ENCODE data around the gene PACRGL. TPM values are rescaled to one million over a fixed set of nuclear protein-coding genes. Genes with fewer than 3 reads are reported as not detected.

Gene PACRGL
- total and polyA plus RNA-seq, 10 of the 15 experiments (the other 5 are each of a cell fraction or from before 2014, with no cell fraction given) = 1.7 to 17.2 (median 7.3) TPM

DNA sequence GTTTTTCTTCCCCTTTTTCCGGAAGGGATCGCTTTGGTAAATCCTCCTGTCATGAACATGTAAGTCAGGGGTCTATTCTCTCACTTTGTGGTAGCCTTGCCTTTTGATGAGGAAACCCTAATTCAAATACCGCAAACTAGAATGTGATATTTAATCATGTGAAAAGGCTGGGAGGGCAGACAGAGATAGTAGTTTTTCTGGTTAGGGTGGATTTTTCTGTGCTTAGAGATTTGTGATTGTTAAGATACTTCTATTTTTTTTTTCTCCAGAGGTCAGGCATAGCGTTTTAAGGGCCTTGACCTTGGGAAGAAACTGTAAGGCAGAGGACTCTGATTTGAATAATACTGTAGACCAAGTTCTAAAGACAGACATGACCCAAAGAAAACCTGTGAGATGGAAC, 41.8 kb upstream of the PACRGL start:
- intact Hi-C loops (cut with micrococcal nuclease; ENCODE audit: unreplicated experiment) = no loop called here
- 65% methylated on average over 4 of the region's 4 CpGs for WGBS (ENCODE audit: insufficient coverage, insufficient replicate concordance, low lambda C conversion rate, missing lambda C conversion rate)
- no peaks in the 10 kb centered on the region for H4K20me1 ChIP-seq (ENCODE audit: control insufficient read depth, insufficient read depth)
- no peaks in the 10 kb centered on the region for H3K79me2 ChIP-seq (ENCODE audit: control insufficient read depth, insufficient read depth, low read length)
- no TSS peak for BruUV-seq (replicated peaks)
- no peaks in the 10 kb centered on the region for H3K27me3 ChIP-seq (replicated peaks in 1 of 2; ENCODE audit: control insufficient read depth in 2 of 2, insufficient read depth in 2 of 2, low read length in 1 of 2)
- H3K4me1 ChIP-seq (ENCODE audit: control insufficient read depth, insufficient read depth, low read length) = no peaks in the 10 kb centered on the region
- TF ChIP-seq SMAD5 (IDR thresholded peaks at IDR 0.05; ENCODE audit: low read depth) = no peak
- TF ChIP-seq, protein P1, sequence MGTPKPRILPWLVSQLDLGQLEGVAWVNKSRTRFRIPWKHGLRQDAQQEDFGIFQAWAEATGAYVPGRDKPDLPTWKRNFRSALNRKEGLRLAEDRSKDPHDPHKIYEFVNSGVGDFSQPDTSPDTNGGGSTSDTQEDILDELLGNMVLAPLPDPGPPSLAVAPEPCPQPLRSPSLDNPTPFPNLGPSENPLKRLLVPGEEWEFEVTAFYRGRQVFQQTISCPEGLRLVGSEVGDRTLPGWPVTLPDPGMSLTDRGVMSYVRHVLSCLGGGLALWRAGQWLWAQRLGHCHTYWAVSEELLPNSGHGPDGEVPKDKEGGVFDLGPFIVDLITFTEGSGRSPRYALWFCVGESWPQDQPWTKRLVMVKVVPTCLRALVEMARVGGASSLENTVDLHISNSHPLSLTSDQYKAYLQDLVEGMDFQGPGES (IDR thresholded peaks at IDR 0.05) = no peak
- H3K4me3 ChIP-seq = no peak overlapping the region
- FAIRE-seq (no peak), ATAC-seq (no peak), DNase-seq (ENCODE audit: low read depth, low spot score) (no peak)
- CTCF ChIA-PET = no interaction called here
- POLR2A ChIA-PET = no interaction called here
- no peaks in the 10 kb centered on the region for H3K9me3 ChIP-seq (replicated peaks; ENCODE audit: control insufficient read depth, insufficient read depth, low read length)
- SMC1A ChIA-PET (ENCODE audit: uncharacterized antibody, unreplicated experiment) = no interaction called here
- no peak overlapping the region for H3K27ac ChIP-seq (ENCODE audit: control insufficient read depth, insufficient read depth)
- in situ Hi-C loops (cut with MboI) = no loop called here
- H3K36me3 ChIP-seq (ENCODE audit: control insufficient read depth in 2 of 2, insufficient read depth in 2 of 2, low read length in 1 of 2) = no peaks in the 10 kb centered on the region
- no peak overlapping the region for H3K4me2 ChIP-seq (ENCODE audit: control insufficient read depth, insufficient read depth)
- no peak overlapping the region for H3K9ac ChIP-seq (ENCODE audit: control insufficient read depth, insufficient read depth, low read length)
- no peak overlapping the region for H2AFZ ChIP-seq (ENCODE audit: control insufficient read depth, low read depth, low read length)
- RAD21 ChIA-PET (ENCODE audit: unreplicated experiment) = no interaction called here

DNA sequence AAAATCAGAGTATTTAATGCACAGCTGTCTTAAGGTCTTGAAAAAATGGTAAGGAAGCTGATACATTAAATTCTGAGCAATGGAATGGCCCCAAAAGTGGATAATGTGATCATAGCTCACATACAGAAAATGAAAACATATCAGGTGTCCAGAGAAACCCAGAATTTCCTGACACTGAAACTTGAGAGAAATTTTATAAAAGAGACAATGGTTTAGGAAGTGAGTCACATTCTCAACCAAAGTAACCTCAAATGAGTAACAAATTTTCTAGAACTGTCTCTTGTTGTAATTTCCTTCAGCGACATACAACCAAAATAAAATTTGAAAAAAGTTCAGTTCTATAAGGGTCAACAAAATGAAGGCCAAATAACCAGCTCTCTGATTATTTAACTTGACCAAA, 37.4 kb upstream of the PACRGL start:
- Histone ChIP-seq H3K27ac (ENCODE audit: control insufficient read depth, insufficient read depth) (no peak overlapping the region), H2AFZ (ENCODE audit: control insufficient read depth, low read depth, low read length) (no peak overlapping the region), H4K20me1 (ENCODE audit: control insufficient read depth, insufficient read depth) (no peaks in the 10 kb centered on the region), H3K4me1 (ENCODE audit: control insufficient read depth, insufficient read depth, low read length) (no peaks in the 10 kb centered on the region), H3K9me3 (replicated peaks; ENCODE audit: control insufficient read depth, insufficient read depth, low read length) (no peaks in the 10 kb centered on the region), H3K4me3 (no peak overlapping the region), H3K27me3 (replicated peaks in 1 of 2; ENCODE audit: control insufficient read depth in 2 of 2, insufficient read depth in 2 of 2, low read length in 1 of 2) (no peaks in the 10 kb centered on the region), H3K36me3 (ENCODE audit: control insufficient read depth in 2 of 2, insufficient read depth in 2 of 2, low read length in 1 of 2) (no peaks in the 10 kb centered on the region), H3K4me2 (ENCODE audit: control insufficient read depth, insufficient read depth) (no peak overlapping the region), H3K9ac (ENCODE audit: control insufficient read depth, insufficient read depth, low read length) (no peak overlapping the region), H3K79me2 (ENCODE audit: control insufficient read depth, insufficient read depth, low read length) (no peaks in the 10 kb centered on the region)
- 0% methylated on average over 1 of the region's 1 CpG for WGBS (ENCODE audit: insufficient coverage, insufficient replicate concordance, low lambda C conversion rate, missing lambda C conversion rate)
- DNase-seq (ENCODE audit: low read depth, low spot score) (no peak), ATAC-seq (no peak), FAIRE-seq (no peak)
- ChIA-PET SMC1A (ENCODE audit: uncharacterized antibody, unreplicated experiment) (no interaction called here), RAD21 (ENCODE audit: unreplicated experiment) (no interaction called here), CTCF (interaction anchor here (1.9 kb wide), 1 partner anchor 22 kb away, joined by 6 read pairs; no protein-coding TSS in a partner anchor), POLR2A (no interaction called here)
- no TSS peak for BruUV-seq (replicated peaks)
- intact Hi-C loops (cut with micrococcal nuclease; ENCODE audit: unreplicated experiment) = no loop called here
- TF ChIP-seq BHLHE40 (IDR thresholded peaks at IDR 0.05; ENCODE audit: borderline replicate concordance in 1 of 2, low read depth in 2 of 2, low read length in 1 of 2) = no peak
- no peak for TF ChIP-seq CHD1 (IDR thresholded peaks at IDR 0.05; ENCODE audit: low read depth, low read length)
- in situ Hi-C loops (cut with MboI) = no loop called here
